ENCODE results near the gene HAGH. TPM values are rescaled to one million over a fixed set of nuclear protein-coding genes. Genes with fewer than 3 reads are reported as not detected.

Gene HAGH
- total RNA-seq, 4 donors from 2014 or later, result 30.6 to 56.5 (median 43.4) TPM

DNA sequence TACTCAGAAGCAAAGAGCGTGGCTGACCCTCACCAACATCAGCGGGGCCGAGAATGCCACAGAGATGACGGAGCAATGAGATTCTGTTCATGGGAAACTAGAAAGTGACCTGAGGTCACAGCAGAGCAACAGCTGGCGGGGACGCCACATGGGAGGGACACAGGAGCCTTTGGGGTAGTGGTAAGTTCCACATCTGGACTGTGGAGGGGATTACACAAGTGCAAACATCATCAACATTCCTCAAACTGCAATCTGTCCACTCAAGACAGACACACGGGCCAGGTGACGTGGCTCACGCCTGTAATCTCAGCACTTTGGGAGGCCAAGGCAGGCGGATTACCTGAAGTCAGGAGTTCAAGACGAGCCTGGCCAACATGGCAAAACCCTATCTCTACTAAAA, 11.2 kb downstream of the HAGH start:
- Histone ChIP-seq H3K27ac (no peak overlapping the region), H3K4me3 (no peak overlapping the region), H3K4me1 (peaks cover 0 to 11% (median 6%) of the 10 kb centered on the region in 3 donors), H3K36me3 (peaks cover 20 to 77% (median 25%) of the 10 kb centered on the region in 3 donors), H3K27me3 (no peaks in the 10 kb centered on the region), H3K9me3 (no peaks in the 10 kb centered on the region)
- DNase-seq, result no peak
- intact Hi-C loops (cut with DNase I), result no loop called here
- TF ChIP-seq POLR2A (IDR thresholded peaks at IDR 0.05), result no peak
- no peak for TF ChIP-seq CTCF (IDR thresholded peaks at IDR 0.05)
- WGBS, 2 donors, result 90 to 93% methylated on average over 11 of the region's 11 CpGs

DNA sequence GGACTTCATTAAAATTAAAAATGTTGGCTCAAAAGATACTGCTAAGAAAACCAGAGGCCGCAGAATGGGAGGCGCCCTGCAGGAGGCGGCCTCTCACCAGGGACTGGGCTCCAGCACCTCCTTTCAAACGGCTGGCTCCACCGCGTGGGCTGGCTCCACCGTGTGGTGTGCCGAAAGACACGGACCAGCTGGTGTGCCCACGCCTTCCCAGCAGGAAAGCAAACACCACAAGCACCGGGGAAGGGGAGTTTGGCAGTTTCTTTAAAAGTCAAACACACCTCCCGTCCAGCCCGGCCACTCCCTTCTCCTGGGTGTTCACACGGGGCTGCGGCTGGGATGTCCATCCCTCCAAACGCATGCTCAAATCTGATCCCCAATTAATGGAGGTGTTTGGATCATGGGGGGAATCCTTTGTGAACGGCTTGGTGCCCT, 13.9 kb downstream of the HAGH start:
- no peak for DNase-seq
- peak; percentile 36 to 77 (median 63) for TF ChIP-seq CTCF (IDR thresholded peaks at IDR 0.05)
- no peak for TF ChIP-seq POLR2A (IDR thresholded peaks at IDR 0.05)
- Histone ChIP-seq H3K27ac (peak overlapping the region in 1 of 4 donors; percentile 13), H3K4me3 (no peak overlapping the region), H3K27me3 (no peaks in the 10 kb centered on the region), H3K4me1 (peaks cover 0 to 11% (median 6%) of the 10 kb centered on the region in 3 donors), H3K36me3 (peaks cover 21 to 76% (median 21%) of the 10 kb centered on the region in 3 donors), H3K9me3 (no peaks in the 10 kb centered on the region)
- intact Hi-C loops (cut with DNase I), result no loop called here
- 13% methylated on average over 15 to 17 of the region's 17 CpGs for WGBS, 2 donors

- Histone ChIP-seq H3K27me3 (no peaks in the 10 kb centered on the region), H3K27ac (no peak overlapping the region), H3K36me3 (peaks cover 11 to 72% (median 11%) of the 10 kb centered on the region in 3 donors), H3K9me3 (no peaks in the 10 kb centered on the region), H3K4me3 (no peak overlapping the region), H3K4me1 (peaks cover 0 to 11% (median 6%) of the 10 kb centered on the region in 3 donors)
- WGBS, 2 donors, result 89 to 92% methylated on average over 9 to 12 of the region's 16 CpGs
- intact Hi-C loops (cut with DNase I), result no loop called here
- no peak for DNase-seq
- TF ChIP-seq POLR2A (IDR thresholded peaks at IDR 0.05), result no peak
- no peak for TF ChIP-seq CTCF (IDR thresholded peaks at IDR 0.05)
These were observed 16.1 kb downstream of the HAGH start for GRCh38 chr16:1810536-1810935.

DNA sequence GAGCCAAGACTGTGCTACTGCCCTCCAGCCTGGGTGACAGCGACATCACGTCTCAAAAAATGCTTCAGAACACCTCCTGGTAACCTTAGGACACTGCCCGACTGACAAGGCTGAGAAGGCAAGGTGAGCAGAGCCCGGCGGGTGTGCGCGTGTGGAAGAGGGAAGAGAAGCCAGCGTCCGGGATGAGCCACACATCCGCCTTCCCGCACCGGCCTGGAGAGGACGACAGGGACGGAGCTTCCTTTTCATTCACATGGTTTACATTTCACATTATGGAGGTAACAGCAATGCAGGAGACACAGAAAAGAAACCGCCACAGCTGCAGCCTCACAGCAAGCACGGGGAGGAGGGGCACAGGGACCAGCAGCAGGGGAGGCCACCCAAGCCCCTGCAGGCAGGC, 16.5 kb downstream of the HAGH start:
- H3K27me3 ChIP-seq, result no peaks in the 10 kb centered on the region
- intact Hi-C loops (cut with DNase I), result no loop called here
- no peak overlapping the region for H3K27ac ChIP-seq
- peaks cover 11 to 67% (median 11%) of the 10 kb centered on the region in 3 donors for H3K36me3 ChIP-seq
- H3K4me3 ChIP-seq, result no peak overlapping the region
- WGBS, 2 donors, result 91 to 97% methylated on average over 13 to 15 of the region's 16 CpGs
- H3K9me3 ChIP-seq, result no peaks in the 10 kb centered on the region
- H3K4me1 ChIP-seq, result peaks cover 0 to 11% (median 6%) of the 10 kb centered on the region in 3 donors
- TF ChIP-seq POLR2A (IDR thresholded peaks at IDR 0.05) (no peak), CTCF (IDR thresholded peaks at IDR 0.05) (no peak)
- DNase-seq, result no peak

GRCh38 chr16:1809281-1809801, 17.3 kb downstream of the HAGH start:
- intact Hi-C loops (cut with DNase I), result no loop called here
- peaks cover 0 to 11% (median 6%) of the 10 kb centered on the region in 3 donors for H3K4me1 ChIP-seq
- no peak overlapping the region for H3K27ac ChIP-seq
- H3K27me3 ChIP-seq, result no peaks in the 10 kb centered on the region
- no peaks in the 10 kb centered on the region for H3K9me3 ChIP-seq
- WGBS, 2 donors, result 83 to 84% methylated on average over 4 to 11 of the region's 28 CpGs
- no peak overlapping the region for H3K4me3 ChIP-seq
- TF ChIP-seq POLR2A (IDR thresholded peaks at IDR 0.05) (no peak), CTCF (IDR thresholded peaks at IDR 0.05) (no peak)
- peaks cover 11 to 62% (median 11%) of the 10 kb centered on the region in 3 donors for H3K36me3 ChIP-seq
- no peak for DNase-seq
